PC-9 (cell line): ENCODE data around the gene CD19. TPM values are rescaled to one million over a fixed set of nuclear protein-coding genes. Genes with fewer than 3 reads are reported as not detected.
A peak's percentile ranks its signal among the peaks of the same experiment; 100 is the strongest.
"Not testable (repeated sequence)": the region's sequence is repeated elsewhere in the genome, so short reads cannot be mapped to it uniquely, and the experiment has no call there.

Source experiments
- BruUV-seq: library from RNA; stranded (reverse); fragments of 400-500 nt; replicated peaks from 2 replicates; lab custom pipeline; 2021; lab: Mats Ljungman, UMichigan
- CTCF ChIA-PET: fragments of 300-600 bp; sonication (Branson Sonifier 250); formaldehyde crosslinking; loops from one replicate; lab custom pipeline; 2022; ENCODE audit warnings: antibody characterized with exemption; lab: Charles Lee
- POLR2A ChIA-PET: fragments of 300-600 bp; sonication (Branson Sonifier 250); formaldehyde crosslinking; loops from one replicate; lab custom pipeline; 2022; ENCODE audit warnings: antibody characterized with exemption; ENCODE audit not compliant: unreplicated experiment; lab: Charles Lee
- DNase-seq, 2 experiments: peaks; one replicate each; pipeline versions ENCODE4 v3.0.0 to v3.0.0-alpha.2; 2015 to 2022; ENCODE audit warnings: mixed read lengths in 1 of 2
- H2AFZ ChIP-seq: fragments of 200-600 bp; sonication (generic); 2 replicates; pipeline ENCODE4 v1.8.1; 2017; ENCODE audit warnings: antibody characterized with exemption
- H3F3A ChIP-seq: fragments of 200-600 bp; sonication (generic); 2 replicates; pipeline ENCODE4 v1.8.1; 2017; ENCODE audit warnings: antibody characterized with exemption, mild to moderate bottlenecking, low read depth; ENCODE audit not compliant: insufficient read depth
- H3K27ac ChIP-seq: fragments of 200-600 bp; sonication (generic); 2 replicates; pipeline ENCODE4 v1.6.1; 2016; ENCODE audit warnings: mixed run types
- H3K27me3 ChIP-seq: fragments of 200-600 bp; sonication (generic); 2 replicates; pipeline ENCODE4 v1.6.1; 2016; ENCODE audit warnings: low read depth, mixed run types; ENCODE audit not compliant: insufficient read depth
- H3K36me3 ChIP-seq: fragments of 200-600 bp; sonication (generic); 2 replicates; pipeline ENCODE4 v1.6.1; 2016; ENCODE audit warnings: low read depth, mixed run types
- H3K4me1 ChIP-seq: fragments of 200-600 bp; sonication (generic); replicated peaks from 2 replicates; pipeline ENCODE4 v1.6.1; 2016; ENCODE audit warnings: mixed run types; ENCODE audit not compliant: insufficient read depth
- H3K4me2 ChIP-seq: fragments of 200-600 bp; sonication (generic); 2 replicates; pipeline ENCODE4 v1.6.1; 2017; ENCODE audit warnings: mixed run types
- H3K4me3 ChIP-seq: fragments of 200-600 bp; sonication (generic); 2 replicates; pipeline ENCODE4 v1.6.1; 2016; ENCODE audit warnings: mixed run types
- H3K79me2 ChIP-seq: fragments of 200-600 bp; sonication (generic); 2 replicates; pipeline ENCODE4 v1.6.1; 2017; ENCODE audit warnings: low read depth, mixed run types
- H3K9me2 ChIP-seq: fragments of 200-600 bp; sonication (generic); 2 replicates; pipeline ENCODE4 v1.8.1; 2017; ENCODE audit warnings: mild to moderate bottlenecking; ENCODE audit not compliant: insufficient read depth
- H3K9me3 ChIP-seq: fragments of 200-600 bp; sonication (generic); 2 replicates; pipeline ENCODE4 v1.8.1; 2016; ENCODE audit warnings: low read depth; ENCODE audit not compliant: insufficient read depth
- H4K20me1 ChIP-seq: fragments of 200-600 bp; sonication (generic); 2 replicates; pipeline ENCODE4 v1.8.1; 2017; ENCODE audit not compliant: insufficient read depth
- CTCF ChIP-seq: fragments of 200-600 bp; sonication (generic); conservative IDR thresholded peaks from 2 replicates; pipeline ENCODE4 v1.6.1; 2017; ENCODE audit warnings: mixed run types, antibody characterized with exemption, mild to moderate bottlenecking, moderate library complexity
- EZH2 ChIP-seq: fragments of 200-600 bp; sonication (generic); IDR thresholded peaks from 2 replicates; pipeline ENCODE4 v1.8.0; 2017; ENCODE audit warnings: antibody characterized with exemption, low read depth
- intact Hi-C: fragments of 100-400 bp; cut with micrococcal nuclease; formaldehyde crosslinking; loops from one replicate; pipeline ENCODE4 v1.10.0; 2022; ENCODE audit not compliant: unreplicated experiment
- total RNA-seq: library from RNA; stranded (reverse); gene quantifications from 2 replicates; pipeline ENCODE4 v1.2.3, GENCODE V29; 2021

The CD19 gene
- total RNA-seq, 1 experiment from 2014 or later: not detected

GRCh38 chr16:28924762-28925385 lies 6.9 kb upstream of the CD19 start, which contains the start of gene RABEP2:
RABEP2 (minus strand) TSS chr16:28925238; CDS start chr16:28925163, 75 bp downstream.
- no peaks in the 10 kb centered on the region for H4K20me1 ChIP-seq
- H2AFZ ChIP-seq: peak within 1 kb of the TSS; percentile 88
- no peaks in the 10 kb centered on the region for H3K36me3 ChIP-seq
- POLR2A ChIA-PET: interaction anchor here (0.5 to 0.7 kb wide), 4 partner anchors 12 to 1116 kb away, joined by 3 to 54 read pairs (median 6); no protein-coding TSS in a partner anchor
- CTCF ChIA-PET: interaction anchor here (1.0 kb wide), 1 partner anchor 20 kb away, joined by 4 read pairs; no protein-coding TSS in a partner anchor
- intact Hi-C loops: loop anchor here (1.0 kb wide), 2 partner anchors 11 to 79 kb away; partner anchors contain the start of gene TUFM
- H3K4me3 ChIP-seq: peak within 1 kb of the TSS; percentile 58
- H3F3A ChIP-seq: peaks cover 28% of the 10 kb centered on the region
- H3K9me3 ChIP-seq: no peaks in the 10 kb centered on the region
- H3K27ac ChIP-seq: peak within 1 kb of the TSS; percentile 87
- peak; percentile 95 to 100 for DNase-seq
- no peak for TF ChIP-seq CTCF
- no peak for TF ChIP-seq EZH2
- no peaks in the 10 kb centered on the region for H3K27me3 ChIP-seq
- H3K79me2 ChIP-seq: peaks cover 13% of the 10 kb centered on the region
- peak within 1 kb of the TSS; percentile 87 for H3K4me2 ChIP-seq
- H3K4me1 ChIP-seq: peaks cover 13% of the 10 kb centered on the region
- BruUV-seq: no TSS peak
- H3K9me2 ChIP-seq: no peaks in the 10 kb centered on the region

DNA sequence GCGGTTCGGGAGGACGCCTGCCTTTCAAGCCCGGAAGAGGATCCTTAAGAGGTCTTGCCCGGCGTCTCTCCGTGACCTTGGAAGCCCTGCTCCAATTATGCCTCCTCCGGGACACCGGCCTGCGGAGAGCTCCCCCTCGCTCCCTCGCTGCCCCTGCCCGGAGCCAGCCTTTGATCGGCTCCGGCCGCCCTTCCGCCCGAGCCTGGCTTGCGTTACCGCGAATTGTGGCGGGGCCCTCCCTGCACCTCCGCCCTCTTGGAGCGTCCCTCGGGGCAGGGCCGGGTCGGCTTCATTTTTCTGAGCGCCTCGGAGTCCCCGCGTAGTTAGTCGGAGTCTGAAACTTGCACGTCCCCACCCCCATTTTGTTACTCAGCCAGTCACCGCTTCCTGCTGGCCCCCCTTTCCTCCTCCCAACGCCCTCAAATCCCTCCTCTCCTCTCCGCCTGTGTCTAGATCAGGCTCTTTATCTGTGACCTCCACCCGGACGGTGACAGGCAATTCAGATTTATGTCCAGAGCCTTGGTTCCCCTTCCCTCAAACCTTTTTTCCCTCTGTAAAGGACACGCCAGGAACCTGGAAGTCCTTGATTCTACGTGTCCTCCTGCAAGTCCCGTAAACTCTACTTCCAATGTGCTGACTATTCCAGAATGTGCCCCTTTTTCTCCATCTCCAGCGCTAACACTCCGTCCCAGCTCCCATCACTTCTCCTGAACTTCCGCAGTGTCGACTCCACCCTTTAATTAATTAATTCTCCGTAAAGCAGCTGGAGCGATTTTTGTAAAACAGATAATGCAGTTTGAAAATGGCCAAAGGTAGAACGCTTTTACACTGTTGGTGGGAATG lies 6.2 kb upstream of the CD19 start:
- Histone ChIP-seq H3K4me3 (peak overlapping the region; percentile 58), H2AFZ (peak overlapping the region; percentile 88), H3K27ac (peak overlapping the region; percentile 87), H3K79me2 (peaks cover 13% of the 10 kb centered on the region), H3K27me3 (no peaks in the 10 kb centered on the region), H3K9me3 (no peaks in the 10 kb centered on the region), H4K20me1 (no peaks in the 10 kb centered on the region), H3K4me2 (peak overlapping the region; percentile 87), H3K4me1 (peaks cover 13% of the 10 kb centered on the region), H3K9me2 (no peaks in the 10 kb centered on the region), H3K36me3 (no peaks in the 10 kb centered on the region), H3F3A (peaks cover 28% of the 10 kb centered on the region)
- ChIA-PET CTCF (interaction anchor here (1.0 kb wide), 1 partner anchor 20 kb away, joined by 4 read pairs; no protein-coding TSS in a partner anchor), POLR2A (interaction anchor here (0.5 to 0.6 kb wide), 3 partner anchors 63 to 1115 kb away, joined by 3 read pairs; no protein-coding TSS in a partner anchor)
- TF ChIP-seq CTCF (no peak), EZH2 (no peak)
- intact Hi-C loops: loop anchor here (1.0 kb wide), 2 partner anchors 11 to 79 kb away; partner anchors contain the start of gene TUFM
- BruUV-seq: TSS peak; percentile 89
- peak; percentile 71 to 91 for DNase-seq

DNA sequence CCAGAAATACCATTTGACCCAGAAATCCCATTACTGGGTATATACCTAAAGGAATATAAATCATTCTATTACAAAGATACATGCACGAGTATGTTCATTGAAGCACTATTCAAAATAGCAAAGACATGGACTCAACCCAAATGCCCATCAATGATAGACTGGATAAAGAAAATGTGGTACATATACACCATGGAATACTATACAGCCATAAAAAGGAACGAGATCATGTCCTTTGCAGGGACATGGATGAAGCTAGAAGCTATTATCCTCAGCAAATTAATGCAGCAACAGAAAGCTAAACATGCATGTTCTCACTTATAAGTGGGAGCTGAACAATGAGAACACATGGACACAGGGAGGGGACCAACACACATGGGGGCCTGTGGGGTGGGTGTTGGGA lies 5.5 kb upstream of the CD19 start:
- H3K9me2 ChIP-seq, H2AFZ ChIP-seq, intact Hi-C loops, H4K20me1 ChIP-seq, POLR2A ChIA-PET, BruUV-seq, H3K27me3 ChIP-seq, H3K36me3 ChIP-seq, H3K9me3 ChIP-seq, CTCF ChIA-PET, DNase-seq: not testable (repeated sequence)
- Histone ChIP-seq H3K79me2 (peaks cover 13% of the 10 kb centered on the region), H3K4me1 (peaks cover 13% of the 10 kb centered on the region), H3K27ac (peak overlapping the region; percentile 87), H3K4me2 (peak overlapping the region; percentile 87), H3F3A (peaks cover 31% of the 10 kb centered on the region), H3K4me3 (peak overlapping the region; percentile 58)
